Activated CD8-positive, alpha-beta memory T cell treated with anti-CD3 and anti-CD28 coated beads, Interleukin-2, amount 50 U/mL, for 4 hours (primary cell): ENCODE data around the gene IL34.
A peak's percentile ranks its signal among the peaks of the same experiment; 100 is the strongest.

ENCODE experiments used
- DNase-seq: peaks from one replicate; pipeline ENCODE4 v3.0.0-alpha.2; 2020

The IL34 gene

DNA sequence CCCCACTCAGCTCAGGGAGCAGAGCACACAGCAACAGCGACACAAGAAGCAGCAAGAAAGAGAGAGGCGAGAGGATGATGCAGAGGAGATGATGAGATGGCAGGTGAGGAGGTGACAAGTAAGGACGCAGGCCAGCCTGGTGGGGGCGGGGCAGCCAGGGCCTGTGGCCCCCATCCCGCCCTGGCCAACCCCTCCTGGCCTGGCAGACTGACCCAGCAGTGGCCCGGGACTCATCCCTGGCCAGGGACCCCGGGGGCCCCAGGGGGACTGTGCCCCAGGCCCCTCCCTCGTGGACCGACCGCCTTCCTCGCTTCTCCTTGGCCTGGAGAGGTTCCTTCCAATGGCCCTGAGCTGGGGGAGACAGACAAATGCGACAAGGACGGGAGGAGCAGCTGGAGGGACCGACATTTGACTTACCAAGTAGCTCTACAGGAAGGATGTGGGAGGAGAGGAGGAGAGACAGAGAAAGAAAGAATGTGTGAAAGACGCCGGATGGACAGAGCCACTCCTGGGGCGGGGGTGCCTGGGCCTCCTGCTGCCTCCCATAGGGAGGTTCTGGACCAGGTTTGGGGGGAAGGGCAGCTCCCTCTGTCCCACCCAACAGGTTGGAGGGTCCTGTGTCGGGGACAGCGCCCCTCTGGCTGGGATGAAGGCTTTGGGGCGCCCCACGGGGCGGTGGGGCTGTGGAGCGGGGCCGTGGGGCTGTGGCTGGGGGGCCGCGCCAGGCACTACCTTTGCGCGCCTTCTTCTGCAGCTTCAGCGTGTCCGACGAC is 32.7 kb downstream of the IL34 start:
- DNase-seq = no peak

GRCh38 chr16:70679671-70680494 is 33.5 kb downstream of the IL34 start:
- no peak for DNase-seq

- no peak for DNase-seq
These were observed 34.4 kb downstream of the IL34 start for GRCh38 chr16:70680495-70681381.

DNA sequence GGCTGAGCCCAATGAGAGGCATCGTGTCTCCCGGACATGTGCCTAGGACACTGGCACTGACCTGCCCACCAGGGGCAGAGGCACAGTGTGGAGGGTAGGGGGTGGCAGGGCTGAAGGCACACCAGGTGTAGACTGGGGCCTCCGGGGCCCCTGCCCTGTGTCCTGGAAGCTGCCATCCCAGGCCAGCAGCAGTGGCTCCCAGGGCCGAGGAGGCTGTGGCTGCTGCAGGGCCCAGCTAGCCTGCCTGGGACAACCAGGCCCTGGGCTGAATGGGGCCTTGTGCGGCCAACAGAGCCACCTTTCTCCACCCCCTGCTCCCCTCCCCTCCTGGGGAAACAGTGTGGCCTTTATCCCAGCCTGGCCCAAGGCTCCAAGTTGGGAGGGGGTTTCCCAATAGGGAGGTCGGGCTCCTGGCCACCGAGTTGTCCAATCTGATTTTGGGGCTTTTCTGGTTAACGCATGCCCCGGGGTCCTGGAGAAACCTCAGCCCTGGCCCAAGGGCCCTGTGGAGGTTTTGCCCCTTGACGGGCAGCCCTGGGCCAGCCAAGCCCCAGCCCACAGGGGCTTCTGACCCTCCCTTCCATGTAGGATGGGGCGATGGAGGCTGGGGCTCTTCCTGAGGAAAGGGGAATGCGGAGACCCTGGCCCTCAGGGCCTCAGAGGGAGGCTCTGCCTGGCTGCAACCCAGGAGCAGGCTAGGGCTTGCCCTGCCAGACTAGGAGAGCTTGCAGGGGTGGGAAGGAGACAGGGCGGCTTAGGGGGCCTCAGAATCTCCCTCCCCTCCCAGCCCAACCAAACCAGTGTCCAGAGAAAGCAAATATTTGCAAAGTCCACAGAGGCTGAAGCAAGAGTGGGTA is 35.3 kb downstream of the IL34 start:
- no peak for DNase-seq

GRCh38 chr16:70682239-70683145 is 36.1 kb downstream of the IL34 start:
- DNase-seq = no peak

DNA sequence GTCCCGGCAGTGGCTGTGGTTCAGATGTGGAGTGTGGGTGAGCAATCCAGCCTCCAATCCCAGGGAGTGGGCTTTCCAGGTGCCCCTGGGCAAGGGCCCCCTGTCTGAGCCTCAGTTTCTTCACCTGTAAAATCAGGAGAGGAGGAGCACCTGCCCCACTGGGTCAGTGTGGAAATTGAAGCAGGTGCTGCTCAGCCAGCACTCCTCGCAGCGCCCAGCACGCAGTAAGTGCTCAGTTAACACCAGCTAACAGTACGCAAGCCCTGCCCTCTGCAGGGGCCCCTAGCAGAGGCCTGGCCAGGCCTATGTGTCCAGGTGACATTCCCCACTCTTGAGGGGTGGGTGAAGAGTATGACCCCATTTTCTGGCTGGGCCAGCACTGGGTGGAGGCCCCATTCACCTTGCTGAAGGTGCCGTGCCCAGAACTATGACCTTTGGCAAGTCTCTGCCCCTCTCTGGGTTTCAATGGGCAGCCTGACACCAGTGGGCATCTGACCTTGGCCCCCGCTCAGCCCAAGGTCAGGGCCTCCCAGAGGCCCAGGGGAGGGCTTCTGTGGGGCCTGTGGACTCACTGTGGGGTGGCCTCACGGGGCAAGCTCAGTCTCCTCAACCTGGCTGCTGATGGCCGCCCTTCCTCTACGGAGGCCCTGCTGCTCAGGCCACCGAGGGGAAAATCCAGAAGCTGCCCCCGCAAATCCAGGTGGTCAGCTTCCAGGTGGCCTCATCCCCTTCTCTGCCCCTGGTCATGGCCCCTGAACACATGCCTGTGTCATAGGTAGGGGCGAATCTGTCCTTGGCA is 37.0 kb downstream of the IL34 start:
- no peak for DNase-seq

DNA sequence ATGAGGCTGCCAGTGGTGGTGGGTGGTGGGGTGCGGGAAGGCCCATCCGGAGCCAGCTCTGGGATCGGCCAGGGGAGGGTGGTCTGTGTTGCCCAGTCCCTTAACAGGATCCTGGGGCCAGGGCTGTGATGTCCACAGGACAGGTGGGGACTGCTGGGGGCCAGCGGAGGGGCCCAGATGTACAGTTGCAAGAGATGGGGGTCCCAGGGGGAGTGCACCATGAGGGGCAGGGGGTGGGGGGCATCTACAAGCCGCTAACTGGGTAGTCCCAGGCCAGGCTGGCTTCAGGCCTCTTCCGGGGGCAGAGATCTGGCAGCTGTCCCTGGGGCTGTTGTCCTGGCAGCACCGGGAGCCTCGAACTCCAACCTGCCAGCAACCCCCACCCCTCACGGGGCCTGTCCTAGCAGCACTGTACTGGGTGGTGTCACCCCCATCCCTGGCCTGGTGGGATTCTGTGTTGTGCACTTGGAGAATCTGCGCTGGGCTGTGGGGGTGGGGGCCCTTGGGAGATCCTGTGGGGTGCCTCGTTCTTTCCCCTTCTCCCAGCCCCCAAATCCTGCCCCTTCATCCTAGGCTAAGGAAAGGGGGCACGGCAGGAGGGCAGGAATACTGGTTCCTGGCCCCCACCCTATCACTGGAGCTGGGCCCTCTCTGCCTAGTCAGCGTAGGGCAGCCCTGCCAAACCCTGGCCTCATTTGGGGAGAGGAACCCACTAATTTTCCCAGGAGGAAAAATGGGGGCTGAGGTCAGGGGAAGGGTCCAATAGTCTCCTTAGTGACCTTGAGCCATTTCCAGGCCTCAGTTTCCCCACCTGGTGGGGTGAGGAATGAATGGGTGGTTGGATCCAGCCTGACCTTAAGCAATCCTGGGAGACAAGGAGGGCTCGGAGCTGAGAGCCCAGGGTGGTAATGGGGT is 38.0 kb downstream of the IL34 start:
- no peak for DNase-seq

DNA sequence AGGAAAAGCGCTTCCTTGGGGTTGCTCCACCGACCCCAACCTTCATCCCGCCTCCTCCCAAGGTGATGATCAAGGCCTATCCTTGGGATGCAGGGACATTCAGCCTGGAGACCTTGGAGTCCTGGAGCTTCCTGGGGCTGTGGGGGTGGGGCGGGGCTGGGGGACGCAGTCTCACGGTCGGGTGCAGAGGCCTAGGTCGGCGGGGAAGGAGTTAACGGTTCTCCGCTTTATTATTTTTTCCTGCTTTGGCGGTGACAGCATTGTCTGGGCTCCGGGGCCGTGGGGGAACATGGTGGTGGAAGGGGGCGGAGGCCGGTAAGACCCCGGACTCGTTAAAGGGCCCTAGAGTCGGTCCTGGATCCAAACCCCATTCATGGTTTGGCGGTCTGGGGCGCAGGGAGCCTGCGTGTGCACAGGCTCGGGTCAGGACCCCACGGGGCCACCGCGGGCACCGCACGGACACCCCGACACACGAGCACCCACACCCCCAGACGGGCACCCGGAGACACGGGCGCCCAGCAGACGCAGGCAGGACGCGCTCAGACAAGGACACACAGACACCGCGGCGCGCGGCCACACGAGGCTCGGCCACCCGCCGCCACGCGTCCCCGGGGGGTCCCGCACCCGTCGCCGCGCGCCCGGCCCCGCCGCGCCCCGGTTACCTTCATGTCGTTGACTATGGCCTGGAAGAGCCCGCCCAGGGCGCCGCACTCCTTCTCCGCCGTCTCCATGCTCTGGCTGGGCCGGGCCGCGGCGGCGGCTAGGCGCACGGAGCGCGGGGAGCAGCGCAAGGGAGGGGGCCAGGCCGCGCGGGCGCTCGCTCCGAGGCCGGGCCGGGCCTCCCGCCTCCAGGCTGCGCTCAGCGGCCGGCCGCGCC is 38.9 kb downstream of the IL34 start:
- DNase-seq = no peak

DNA sequence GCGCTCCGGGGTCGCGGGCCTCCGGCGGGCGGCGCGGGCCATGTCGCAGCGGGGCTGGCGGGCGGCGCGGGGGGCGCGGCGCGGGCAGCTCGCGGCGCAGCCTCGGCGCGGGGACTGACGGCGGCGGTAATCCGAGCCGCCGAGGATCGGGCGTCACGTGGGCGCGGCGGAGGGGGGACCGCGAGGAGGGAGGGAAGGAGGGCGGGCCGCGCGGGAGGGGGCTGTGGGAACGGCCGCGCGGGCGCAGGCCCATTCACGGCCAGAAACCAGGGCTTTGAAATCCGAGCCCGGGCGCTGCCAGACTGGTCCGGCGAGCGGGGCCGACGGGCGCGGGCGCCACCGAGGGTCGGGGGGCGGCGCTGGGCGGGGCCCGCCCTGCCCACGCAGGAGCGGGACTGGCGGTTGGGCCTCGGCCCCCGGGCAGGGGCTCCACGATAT is 39.6 kb downstream of the IL34 start, which contains the start of gene MTSS2:
Gene MTSS2 (minus strand): TSS at position 116 of the 438 bp plus-strand sequence. CDS start 262 bp downstream, outside the sequence.
- peak; percentile 50 for DNase-seq

DNA sequence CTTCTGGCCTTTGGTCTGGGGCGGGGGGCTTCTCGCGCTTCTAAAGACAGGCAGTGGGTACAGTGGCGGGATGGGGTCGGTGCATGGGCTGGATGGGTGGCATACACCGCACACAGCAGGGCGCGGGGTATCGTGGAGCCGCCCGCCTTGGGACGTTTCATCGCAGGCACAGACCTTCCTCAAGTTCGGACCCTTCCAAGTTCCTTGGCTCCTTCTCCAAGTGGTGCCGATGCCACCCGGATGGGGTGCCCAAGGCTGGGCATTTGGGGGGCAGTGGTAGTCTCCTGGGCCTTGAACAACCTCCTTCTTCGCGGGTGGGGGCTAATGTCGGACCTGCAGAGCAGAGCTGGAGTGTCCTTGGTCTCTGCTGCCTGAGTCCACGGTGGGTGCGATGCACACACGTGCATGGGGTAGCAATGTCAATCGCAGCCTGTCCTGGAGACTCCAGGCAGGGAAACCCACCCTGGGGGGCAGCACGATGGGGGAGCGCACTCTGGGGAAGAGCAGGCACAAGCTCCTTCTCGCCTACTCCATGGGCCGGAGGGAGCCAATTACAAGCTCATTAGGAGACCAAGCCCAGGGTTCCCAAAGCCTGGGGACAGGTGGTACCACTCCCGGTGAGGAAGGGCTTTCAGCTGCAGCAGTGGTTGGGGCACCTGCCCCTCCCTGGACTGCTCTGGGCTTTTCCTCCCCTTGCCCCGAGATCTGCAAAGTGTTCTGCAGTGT is 40.2 kb downstream of the IL34 start:
- DNase-seq = no peak

DNA sequence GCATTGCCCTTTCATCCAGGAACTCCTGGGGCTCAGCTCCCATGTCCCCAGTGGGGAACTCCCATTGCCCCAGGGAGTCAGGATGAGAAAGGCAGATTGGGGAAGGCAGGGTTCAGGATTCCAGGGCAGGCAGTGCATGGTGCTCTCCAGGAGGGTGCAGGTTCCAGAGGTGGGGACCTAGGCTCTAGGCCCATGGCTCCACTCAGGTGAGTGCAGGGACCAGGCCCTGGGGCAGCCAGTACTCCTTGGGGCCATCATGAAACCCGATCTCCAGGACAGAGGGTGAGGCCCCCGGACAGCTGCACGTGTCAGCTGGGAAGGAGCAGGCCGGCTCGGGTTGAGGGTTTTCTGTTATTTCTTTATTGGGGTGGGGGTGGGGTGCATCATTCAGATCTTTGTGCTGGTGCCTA is 40.7 kb downstream of the IL34 start:
- DNase-seq = no peak

- DNase-seq = no peak
These were observed 41.4 kb downstream of the IL34 start for GRCh38 chr16:70687671-70688245.

DNA sequence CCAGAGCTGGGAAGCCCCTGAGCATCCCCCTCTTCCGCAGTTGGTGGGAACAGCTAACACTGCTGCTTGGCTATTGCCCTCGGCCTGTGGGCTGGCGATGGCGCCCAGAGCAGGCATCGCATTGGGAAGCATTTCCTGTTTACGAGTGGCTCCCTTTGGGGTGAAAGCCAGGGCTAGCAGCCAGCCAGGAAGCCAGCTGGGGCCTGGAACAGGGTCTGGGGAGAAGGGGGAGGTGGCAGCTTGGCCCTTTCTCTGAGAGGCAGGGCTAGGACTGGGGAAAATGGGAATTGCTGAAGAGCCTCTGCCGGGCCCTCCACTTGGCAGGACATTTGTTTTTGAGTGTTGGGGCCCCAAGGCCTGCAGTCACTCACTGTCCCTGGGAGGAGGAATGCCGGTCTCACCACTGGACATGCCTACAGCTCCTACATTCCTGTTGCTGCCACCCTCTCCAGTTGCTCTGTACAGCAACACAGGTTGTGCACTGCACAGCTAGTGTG is 41.9 kb downstream of the IL34 start:
- DNase-seq = no peak

DNA sequence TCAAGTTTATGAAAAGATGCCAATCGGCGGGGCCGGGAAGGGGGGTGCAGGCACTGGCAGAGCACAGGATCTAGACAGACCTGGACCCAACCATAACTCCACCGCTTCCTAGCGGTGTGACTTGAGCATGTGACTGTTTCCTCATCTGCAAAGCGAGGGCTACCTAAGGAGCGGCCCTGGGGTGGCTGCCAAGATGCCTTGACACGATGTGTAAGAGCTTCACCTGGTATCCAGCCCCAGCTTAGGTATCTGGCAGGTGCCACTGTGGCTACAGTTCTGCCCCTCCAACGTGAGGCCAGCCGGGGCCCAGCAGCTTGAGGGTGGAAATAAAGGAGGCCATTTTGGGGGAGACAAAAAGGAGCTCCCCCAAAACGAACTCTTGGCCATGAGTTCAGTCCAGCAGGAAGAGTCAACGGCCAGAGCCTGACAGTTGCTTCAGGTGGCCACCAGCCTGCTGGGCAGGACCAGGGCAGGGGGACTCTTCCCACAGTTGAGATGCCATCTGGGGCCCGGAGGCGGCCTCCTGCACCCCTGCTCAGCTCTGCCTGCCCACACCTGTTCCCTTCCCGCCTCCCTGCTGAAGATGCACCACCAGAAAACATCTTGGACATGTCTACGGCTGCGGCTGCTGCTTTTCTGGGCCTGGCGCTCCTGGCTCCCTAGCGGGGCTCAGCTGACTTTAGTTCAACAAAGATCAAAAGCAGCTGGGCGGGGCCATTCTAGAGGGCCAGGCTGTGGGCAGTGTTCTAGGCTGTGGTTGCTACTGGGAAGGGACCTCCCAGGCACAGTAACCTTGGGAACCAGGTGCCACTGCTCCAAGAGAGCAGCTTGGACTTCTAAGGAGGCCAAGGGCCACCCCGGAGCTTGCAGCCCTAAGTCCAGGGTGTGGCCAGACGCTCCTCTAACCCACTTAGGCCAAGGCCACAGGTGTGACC is 42.9 kb downstream of the IL34 start:
- DNase-seq = no peak
